ENCODE data around the gene SLIT3. TPM values are rescaled to one million over a fixed set of nuclear protein-coding genes. Genes with fewer than 3 reads are reported as not detected.
A peak's percentile ranks its signal among the peaks of the same experiment; 100 is the strongest.

The SLIT3 gene
- total RNA-seq, 4 donors from 2014 or later = 46.3 to 89.0 (median 68.0) TPM

- no peak for ATAC-seq (ENCODE audit: low FRiP score)
- DNase-seq (ENCODE audit: low spot score) = no peak
- no peak for TF ChIP-seq CTCF (IDR thresholded peaks at IDR 0.05)
Measured at GRCh38 chr5:169052207-169052606, 248.7 kb downstream of the SLIT3 start.

- no peak for ATAC-seq (ENCODE audit: low FRiP score)
- no peak for TF ChIP-seq CTCF (IDR thresholded peaks at IDR 0.05)
- no peak for DNase-seq (ENCODE audit: low spot score)
Measured at GRCh38 chr5:169051351-169051750, 249.6 kb downstream of the SLIT3 start.

- DNase-seq (ENCODE audit: low spot score) = no peak
- ATAC-seq (ENCODE audit: low FRiP score) = no peak
- no peak for TF ChIP-seq CTCF (IDR thresholded peaks at IDR 0.05)
Measured at GRCh38 chr5:169050636-169051035, 250.3 kb downstream of the SLIT3 start.

- ATAC-seq (ENCODE audit: low FRiP score) (peak; percentile 55), DNase-seq (ENCODE audit: low spot score) (no peak)
- TF ChIP-seq CTCF (IDR thresholded peaks at IDR 0.05) = no peak
Measured at GRCh38 chr5:169050146-169050571, 250.8 kb downstream of the SLIT3 start.

GRCh38 chr5:169049712-169050111, 251.2 kb downstream of the SLIT3 start:
- DNase-seq (ENCODE audit: low spot score) (no peak), ATAC-seq (ENCODE audit: low FRiP score) (no peak)
- no peak for TF ChIP-seq CTCF (IDR thresholded peaks at IDR 0.05)

- no peak for TF ChIP-seq CTCF (IDR thresholded peaks at IDR 0.05)
- DNase-seq (ENCODE audit: low spot score) (no peak), ATAC-seq (ENCODE audit: low FRiP score) (no peak)
Measured at GRCh38 chr5:169048181-169049125, 252.5 kb downstream of the SLIT3 start.

GRCh38 chr5:169044962-169045361, 256.0 kb downstream of the SLIT3 start:
- no peak for DNase-seq (ENCODE audit: low spot score)
- no peak for ATAC-seq (ENCODE audit: low FRiP score)
- no peak for TF ChIP-seq CTCF (IDR thresholded peaks at IDR 0.05)

All from omental fat pad (tissue), 4 donors.